ENCODE measurements around the gene NRG3.

DNA sequence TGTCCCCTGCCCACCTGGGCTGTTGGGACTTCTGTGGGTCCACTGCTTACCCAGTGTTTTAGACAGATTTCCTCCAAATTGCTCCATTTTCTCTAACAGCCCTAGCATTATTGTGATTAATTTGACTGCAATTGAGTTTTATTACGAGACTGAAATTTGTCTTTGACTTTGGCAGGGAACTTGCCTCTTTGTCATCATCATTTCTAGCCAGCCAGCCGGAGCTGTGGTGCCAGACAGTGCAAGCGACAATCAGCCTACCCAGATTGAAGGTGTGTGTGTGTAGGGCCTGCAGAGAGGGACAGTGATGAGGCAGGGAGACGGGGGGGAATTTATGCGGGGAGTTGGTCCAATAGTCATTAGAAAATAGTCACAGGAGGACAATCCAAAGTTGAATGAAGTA lies 743.0 kb downstream of the NRG3 start:
- TF ChIP-seq CTCF (IDR thresholded peaks at IDR 0.05) (no peak), POLR2A (IDR thresholded peaks at IDR 0.05) (no peak), POLR2AphosphoS5 (IDR thresholded peaks at IDR 0.05) (no peak), EP300 (IDR thresholded peaks at IDR 0.05) (no peak)

Measured in gastroesophageal sphincter (tissue), 3 donors.